GM18502 (cell line): ENCODE results near the gene TP53TG3D.
"Not testable (repeated sequence)": the region's sequence is repeated elsewhere in the genome, so short reads cannot be mapped to it uniquely, and the experiment has no call there.

Source experiments
- ATAC-seq: cut with Tn5 transposase; IDR thresholded peaks from one replicate; pipeline ENCODE4 v1.9.1; 2021; ENCODE audit warnings: mild to moderate bottlenecking; ENCODE audit not compliant: unreplicated experiment, poor library complexity

TP53TG3D gene, protein sequence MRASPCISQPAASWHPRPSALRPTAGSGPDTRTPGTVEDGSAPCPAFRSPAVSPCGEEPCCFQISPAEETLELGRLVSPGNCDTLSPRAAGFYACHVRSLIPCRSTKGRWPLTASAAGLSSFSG

DNA sequence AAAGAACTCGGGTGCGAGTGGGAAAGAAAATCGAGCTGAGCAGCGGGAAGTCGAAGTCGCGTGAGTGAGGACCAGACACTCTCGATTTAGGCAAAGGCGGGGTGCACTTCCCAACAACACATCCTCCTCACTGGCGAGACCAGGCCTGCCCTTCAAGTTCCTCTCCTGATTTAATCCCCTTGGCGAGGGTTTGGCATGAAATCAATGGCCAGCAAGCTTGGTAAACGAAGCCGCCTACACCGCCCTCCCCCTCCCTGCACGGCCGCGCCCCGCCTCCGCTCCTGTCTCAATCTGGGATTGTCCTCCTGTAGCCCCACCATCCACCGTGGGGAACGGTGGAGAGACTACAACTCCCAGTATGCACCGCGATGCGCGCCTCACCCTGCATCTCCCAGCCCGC lies at the start of gene TP53TG3D:
Gene TP53TG3D (plus strand): TSS at position 301 of the 400 bp plus-strand sequence. CDS start 68 bp downstream, at position 369.
- ATAC-seq: not testable (repeated sequence)

DNA sequence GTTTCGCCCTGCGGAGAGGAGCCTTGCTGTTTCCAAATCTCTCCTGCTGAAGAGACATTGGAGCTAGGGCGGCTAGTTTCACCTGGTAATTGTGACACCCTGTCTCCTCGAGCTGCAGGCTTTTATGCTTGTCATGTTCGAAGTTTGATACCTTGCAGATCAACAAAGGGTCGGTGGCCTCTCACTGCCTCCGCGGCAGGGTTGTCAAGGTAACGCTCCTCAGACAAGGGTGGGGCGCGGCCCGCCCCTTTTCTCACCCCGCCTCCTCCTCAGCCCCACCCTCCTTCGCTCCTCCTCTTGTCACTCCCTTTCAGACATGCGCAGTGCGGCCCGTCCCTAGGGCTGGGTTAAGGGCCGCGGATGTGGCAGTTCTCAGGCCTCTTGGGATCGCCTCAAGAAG lies 421 bp downstream of the TP53TG3D start:
- not testable (repeated sequence) for ATAC-seq

DNA sequence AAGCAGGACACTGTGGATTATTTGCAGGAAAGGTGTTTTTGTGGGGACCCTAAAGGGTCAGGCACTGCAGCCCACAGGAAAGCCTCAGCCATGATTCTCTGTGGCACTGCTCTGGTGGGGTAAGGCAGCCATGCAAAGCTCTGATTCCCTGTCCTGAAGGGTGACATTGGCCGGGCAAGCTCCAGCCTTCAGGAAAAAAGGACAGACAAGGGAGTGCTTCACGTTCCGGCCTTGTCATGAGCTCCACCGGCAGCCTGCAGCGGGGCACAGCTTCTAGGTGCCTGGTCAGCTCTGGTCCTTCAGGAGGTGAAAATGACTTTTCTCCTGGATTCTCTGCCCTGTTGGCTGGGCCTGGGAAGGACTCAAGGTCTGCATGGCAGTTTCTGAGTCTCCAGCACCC lies 8.4 kb downstream of the TP53TG3D start:
- not testable (repeated sequence) for ATAC-seq

DNA sequence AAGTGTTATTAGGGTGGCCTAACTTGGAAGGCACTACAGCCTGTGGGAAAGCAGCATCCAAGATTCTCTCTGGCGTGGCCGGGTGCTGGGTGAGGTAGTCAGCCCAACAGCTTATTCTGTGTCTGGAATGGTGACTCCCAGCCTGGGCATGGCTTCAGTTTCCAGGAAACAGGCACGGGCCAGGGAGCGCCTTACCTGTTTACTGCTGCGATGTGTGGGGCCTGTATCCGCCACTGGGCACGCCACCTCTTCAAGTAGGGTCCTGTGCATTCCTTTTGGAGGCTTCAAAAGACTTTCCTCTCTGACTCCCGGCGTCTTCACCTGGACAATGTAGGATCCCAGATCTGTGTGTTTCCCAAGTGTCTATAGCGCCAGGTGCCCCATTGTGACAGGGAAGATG lies 10.5 kb downstream of the TP53TG3D start:
- ATAC-seq: not testable (repeated sequence)

DNA sequence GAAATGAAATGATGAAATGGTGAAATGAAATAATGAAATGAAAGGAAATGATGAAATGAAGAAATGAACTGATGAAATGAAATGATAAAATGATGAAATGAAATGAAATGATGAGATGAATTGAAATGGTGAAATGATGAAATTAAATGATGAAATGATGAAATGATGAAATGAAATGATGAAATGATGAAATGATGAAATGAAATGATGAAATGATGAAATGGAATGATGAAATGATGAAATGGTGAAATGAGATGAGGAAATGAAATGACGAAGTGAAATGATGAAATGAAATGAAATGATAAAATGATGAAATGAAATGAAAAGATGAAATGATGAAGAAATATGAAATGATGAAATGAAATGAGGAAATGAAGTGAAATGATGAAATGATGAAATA lies 28.8 kb downstream of the TP53TG3D start:
- ATAC-seq: not testable (repeated sequence)

DNA sequence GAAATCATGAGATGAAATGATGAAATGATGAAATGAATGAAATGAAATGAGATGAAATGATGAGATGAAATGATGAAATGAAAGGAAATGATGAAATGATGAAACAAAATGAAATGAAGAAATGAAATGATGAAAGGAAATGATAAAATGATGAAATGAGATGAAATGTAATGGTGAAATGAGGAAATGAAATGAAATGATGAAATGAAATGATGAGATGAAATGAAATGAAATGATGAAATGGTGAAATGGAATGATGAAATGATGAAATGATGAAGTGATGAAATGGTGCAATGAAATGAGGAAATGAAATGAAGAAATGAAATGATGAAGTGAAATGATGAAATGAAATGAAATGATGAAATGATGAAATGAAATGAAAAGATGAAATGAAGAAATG lies 29.9 kb downstream of the TP53TG3D start:
- not testable (repeated sequence) for ATAC-seq

DNA sequence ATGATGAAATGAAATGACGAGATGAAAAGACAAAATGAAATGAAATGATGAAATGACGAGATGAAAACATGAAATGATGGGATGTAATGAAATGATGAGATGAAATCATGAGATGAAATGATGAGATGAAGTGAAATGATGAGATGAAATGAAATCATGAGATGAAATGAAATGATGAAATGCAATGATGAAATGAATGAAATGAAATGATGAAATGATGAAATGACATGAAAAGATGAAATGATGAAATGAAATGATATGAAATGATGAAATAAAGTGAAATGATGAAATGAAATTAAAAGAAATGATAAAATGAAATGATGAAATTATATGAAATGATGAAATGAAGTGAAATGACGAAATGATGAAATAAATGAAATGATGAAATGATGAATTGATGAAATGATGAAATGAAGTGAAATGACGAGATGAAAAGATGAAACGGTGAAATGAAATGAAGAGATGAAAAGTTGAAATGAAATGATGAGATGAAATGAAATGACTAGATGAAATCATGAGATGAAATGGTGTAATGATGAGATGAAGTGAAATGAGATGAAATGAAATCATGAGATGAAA lies 30.9 kb downstream of the TP53TG3D start:
- not testable (repeated sequence) for ATAC-seq

DNA sequence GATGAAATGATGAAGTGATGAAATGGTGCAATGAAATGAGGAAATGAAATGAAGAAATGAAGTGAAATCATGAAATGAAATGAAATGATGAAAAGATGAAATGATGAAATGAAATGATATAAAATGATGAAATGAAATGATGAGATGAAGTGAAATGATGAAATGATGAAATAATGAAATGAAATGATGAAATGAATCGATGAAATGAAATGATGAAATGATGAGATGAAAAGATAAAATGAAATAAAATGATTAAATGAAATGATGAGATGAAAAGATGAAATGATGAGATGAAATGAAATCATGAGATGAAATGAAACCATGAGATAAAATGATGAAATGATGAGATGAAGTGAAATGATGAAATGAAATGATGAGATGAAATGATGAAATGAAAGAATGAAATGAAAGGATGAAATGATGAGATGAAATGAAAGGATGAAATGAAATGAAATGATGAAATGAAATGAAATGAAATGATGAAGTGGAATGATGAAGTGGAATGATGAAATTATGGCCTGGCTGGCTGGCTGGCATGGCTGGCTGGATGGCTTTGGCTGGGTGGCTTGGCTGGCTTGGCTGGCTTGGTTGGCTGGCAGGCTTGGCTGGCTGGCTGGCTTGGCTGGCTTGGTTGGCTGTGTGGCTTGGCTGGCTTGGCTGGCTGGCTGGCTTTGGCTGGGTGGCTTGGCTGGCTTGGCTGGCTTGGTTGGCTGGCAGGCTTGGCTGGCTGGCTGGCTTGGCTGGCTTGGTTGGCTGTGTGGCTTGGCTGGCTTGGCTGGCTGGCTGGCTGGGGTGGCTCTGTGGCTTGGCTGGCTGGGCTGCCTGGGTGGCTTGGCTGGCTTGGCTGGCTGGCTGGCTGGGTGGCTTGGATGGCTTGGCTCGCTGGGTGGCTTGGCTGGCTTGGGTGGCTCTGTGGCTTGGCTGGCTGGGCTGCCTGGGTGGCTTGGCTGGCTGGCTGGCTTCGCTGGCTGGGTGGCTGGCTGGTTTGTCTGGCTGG lies 32.0 kb downstream of the TP53TG3D start:
- ATAC-seq: not testable (repeated sequence)

DNA sequence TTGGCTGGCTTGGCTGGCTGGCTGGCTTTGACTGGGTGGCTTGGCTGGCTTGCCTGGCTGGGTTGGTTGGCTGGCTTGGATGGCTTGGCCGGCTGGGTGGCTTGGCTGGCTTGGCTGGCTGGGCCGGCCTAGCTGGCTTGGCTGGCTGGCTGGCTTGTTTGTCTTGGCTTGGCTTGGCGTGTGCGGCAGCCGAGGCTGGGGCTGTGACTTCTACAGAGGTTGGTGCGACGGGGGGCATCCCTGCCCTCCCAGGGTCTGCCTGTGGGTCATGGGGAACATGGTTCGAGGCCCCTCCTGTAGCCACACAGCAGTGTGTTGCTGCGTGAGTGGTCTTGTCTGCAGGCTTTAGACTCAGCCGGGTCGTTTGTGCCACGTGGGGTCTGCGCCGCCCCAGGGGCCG lies 33.1 kb downstream of the TP53TG3D start:
- ATAC-seq: not testable (repeated sequence)

DNA sequence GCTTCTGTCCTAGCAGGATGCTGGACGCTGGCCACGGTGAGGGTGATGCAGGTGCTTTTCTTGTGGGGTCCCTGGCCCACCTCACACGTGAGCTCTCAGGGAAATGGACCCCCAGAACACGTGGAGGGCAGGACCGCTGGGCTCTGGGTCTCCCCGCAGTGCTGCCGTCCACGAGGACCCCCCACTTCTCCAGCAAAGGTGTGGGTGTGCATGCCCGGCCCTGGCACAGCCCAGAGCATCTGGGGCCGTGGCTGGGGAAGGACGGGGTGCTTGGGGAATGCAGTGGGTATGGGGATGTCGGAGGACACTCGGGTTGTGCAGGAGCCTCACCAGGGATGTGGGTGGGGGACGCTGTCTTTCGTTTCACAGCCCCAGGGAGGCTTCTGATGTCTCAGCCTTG lies 34.7 kb downstream of the TP53TG3D start:
- ATAC-seq: not testable (repeated sequence)

DNA sequence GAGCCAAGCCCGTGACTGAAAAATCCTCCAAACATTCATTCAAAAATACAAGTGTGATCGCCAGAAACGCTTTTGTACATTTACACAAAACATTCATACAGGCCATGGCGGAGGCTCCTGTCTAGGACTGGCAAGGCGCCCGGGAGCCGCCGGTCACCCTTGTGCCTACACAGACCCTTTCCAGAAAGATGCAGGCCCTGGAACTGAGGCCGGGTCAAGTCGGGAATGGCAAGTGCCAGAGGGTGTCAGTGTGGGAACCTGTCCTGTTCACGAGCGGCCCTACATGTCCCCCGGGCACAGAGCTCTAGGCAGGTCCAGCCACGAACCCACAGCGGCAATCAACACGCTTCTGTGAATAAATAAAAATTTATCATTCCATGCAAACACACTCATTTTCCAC lies 36.1 kb downstream of the TP53TG3D start:
- ATAC-seq: not testable (repeated sequence)

DNA sequence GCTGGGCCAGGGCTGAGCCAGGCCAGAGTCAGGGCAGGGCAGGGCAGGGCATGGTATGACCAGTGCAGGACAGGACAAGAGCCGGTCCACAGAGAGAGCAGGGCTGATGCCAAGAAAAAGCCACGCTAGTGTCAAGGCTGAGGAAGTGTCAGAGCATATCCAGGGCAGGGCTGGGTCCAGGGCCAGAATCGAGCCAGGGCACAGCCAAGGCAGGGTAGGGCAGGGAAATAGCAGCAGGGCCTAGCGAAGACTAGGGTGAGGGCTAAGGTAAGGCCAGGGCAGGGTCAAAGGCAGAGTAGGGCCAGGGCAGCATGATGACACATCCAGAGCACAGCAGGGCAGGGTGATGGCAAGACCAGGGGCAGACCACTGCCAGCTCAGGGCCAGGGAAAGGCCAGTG lies 49.7 kb downstream of the TP53TG3D start:
- ATAC-seq: not testable (repeated sequence)
